Colonic mucosa (tissue), 4 donors: ENCODE data around the gene ZC4H2. TPM values are rescaled to one million over a fixed set of nuclear protein-coding genes. Genes with fewer than 3 reads are reported as not detected.
"Not testable (repeated sequence)": the region's sequence is repeated elsewhere in the genome, so short reads cannot be mapped to it uniquely, and the experiment has no call there.

ENCODE experiments used
- DNase-seq: peaks from one replicate; pipeline ENCODE4 v3.0.0-alpha.2; 2020
- H3K27ac ChIP-seq: fragments of 200-600 bp; one replicate; pipeline ENCODE4 v1.8.0; 2021
- H3K27me3 ChIP-seq: fragments of 200-600 bp; one replicate; pipeline ENCODE4 v1.8.0; 2021
- H3K36me3 ChIP-seq: fragments of 200-600 bp; one replicate; pipeline ENCODE4 v1.8.0; 2021
- H3K4me1 ChIP-seq: fragments of 200-600 bp; one replicate; pipeline ENCODE4 v1.8.0; 2021; ENCODE audit warnings: mild to moderate bottlenecking
- H3K4me3 ChIP-seq: fragments of 200-600 bp; one replicate; pipeline ENCODE4 v1.8.0; 2021
- H3K9ac ChIP-seq, 2 donors: one replicate each; pipeline ENCODE4 v1.7.0; 2013; ENCODE audit warnings: control low read depth in 2 of 2, low read depth in 2 of 2, low read length in 2 of 2
- H3K9me3 ChIP-seq: fragments of 200-600 bp; one replicate; pipeline ENCODE4 v1.8.0; 2021
- intact Hi-C: fragments of 100-400 bp; cut with DNase I; formaldehyde crosslinking; loops from one replicate; pipeline ENCODE4 v1.14.1; 2022
- total RNA-seq, 2 donors: library from RNA; stranded (reverse); fragmentation: NEBNext Ultra II Directional in 1 of 2; extraction: Animal tissue kit (Norgen Biotek cat#: 25700) in 1 of 2; gene quantifications; one replicate each; pipeline ENCODE4 v1.2.1, GENCODE V29; 2021
- TF ChIP-seq, protein P1 (sequence below): fragments of 200-600 bp; IDR thresholded peaks from one replicate; pipeline ENCODE4 v1.8.0; 2022; ENCODE audit warnings: antibody characterized with exemption, mild to moderate bottlenecking
- donor health status: healthy.
- donor health status: DM: no; HTN: no; CAD: no.
- donor health status: DM: no; HTN: no; CAD: no.

ZC4H2 gene
- 1 to 10 TPM; 5.9 to 9.5 TPM for total RNA-seq

- Histone ChIP-seq H3K9me3 (no peaks in the 10 kb centered on the region), H3K4me3 (peak within 1 kb of the TSS; percentile 47), H3K36me3 (no peaks in the 10 kb centered on the region), H3K27ac (no peak within 1 kb of the TSS), H3K4me1 (no peaks in the 10 kb centered on the region), H3K27me3 (no peaks in the 10 kb centered on the region), H3K9ac (peak within 1 kb of the TSS in 1 of 2 donors; percentile 70)
- intact Hi-C loops, result no loop called here
- TF ChIP-seq, protein P1, sequence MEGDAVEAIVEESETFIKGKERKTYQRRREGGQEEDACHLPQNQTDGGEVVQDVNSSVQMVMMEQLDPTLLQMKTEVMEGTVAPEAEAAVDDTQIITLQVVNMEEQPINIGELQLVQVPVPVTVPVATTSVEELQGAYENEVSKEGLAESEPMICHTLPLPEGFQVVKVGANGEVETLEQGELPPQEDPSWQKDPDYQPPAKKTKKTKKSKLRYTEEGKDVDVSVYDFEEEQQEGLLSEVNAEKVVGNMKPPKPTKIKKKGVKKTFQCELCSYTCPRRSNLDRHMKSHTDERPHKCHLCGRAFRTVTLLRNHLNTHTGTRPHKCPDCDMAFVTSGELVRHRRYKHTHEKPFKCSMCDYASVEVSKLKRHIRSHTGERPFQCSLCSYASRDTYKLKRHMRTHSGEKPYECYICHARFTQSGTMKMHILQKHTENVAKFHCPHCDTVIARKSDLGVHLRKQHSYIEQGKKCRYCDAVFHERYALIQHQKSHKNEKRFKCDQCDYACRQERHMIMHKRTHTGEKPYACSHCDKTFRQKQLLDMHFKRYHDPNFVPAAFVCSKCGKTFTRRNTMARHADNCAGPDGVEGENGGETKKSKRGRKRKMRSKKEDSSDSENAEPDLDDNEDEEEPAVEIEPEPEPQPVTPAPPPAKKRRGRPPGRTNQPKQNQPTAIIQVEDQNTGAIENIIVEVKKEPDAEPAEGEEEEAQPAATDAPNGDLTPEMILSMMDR, result no peak
- peak; percentile 75 for DNase-seq
Observed at GRCh38 chrX:64975989-64976672, at the start of gene ZC4H2. ZC4H2 (minus strand) TSS chrX:64976450; CDS start chrX:64976377, 73 bp downstream.

DNA sequence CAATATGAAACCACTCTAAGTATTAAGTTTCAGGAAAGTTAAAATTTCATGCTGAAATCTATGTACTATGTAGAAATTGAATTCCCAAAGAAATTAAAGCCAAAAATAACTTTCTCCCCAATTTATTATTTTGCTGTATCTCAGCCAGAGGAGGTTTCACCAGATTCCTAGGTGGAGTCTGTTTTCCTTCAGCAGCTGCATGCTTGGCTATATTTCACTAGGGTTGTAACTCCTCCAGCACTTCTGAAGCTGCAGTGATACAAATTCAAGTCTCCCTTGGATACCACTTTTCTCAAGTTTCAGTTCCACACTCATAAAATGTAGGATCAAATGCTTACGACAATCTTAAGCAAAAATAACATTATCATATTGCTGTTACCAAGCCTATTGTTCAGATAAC, 41.2 kb upstream of the ZC4H2 start:
- H3K9me3 ChIP-seq, result no peaks in the 10 kb centered on the region
- TF ChIP-seq, protein P1, result no peak
- H3K4me1 ChIP-seq, result no peaks in the 10 kb centered on the region
- H3K27ac ChIP-seq, result no peak overlapping the region
- DNase-seq, result no peak
- H3K36me3 ChIP-seq, result no peaks in the 10 kb centered on the region
- no peak overlapping the region for H3K9ac ChIP-seq
- H3K27me3 ChIP-seq, result no peaks in the 10 kb centered on the region
- H3K4me3 ChIP-seq, result no peak overlapping the region
- intact Hi-C loops, result no loop called here

GRCh38 chrX:65014230-65014629, 38.0 kb upstream of the ZC4H2 start:
- Histone ChIP-seq H3K4me3 (no peak overlapping the region), H3K36me3 (no peaks in the 10 kb centered on the region), H3K9me3 (no peaks in the 10 kb centered on the region), H3K9ac (no peak overlapping the region), H3K27me3 (no peaks in the 10 kb centered on the region), H3K4me1 (no peaks in the 10 kb centered on the region), H3K27ac (no peak overlapping the region)
- intact Hi-C loops, result no loop called here
- no peak for DNase-seq
- TF ChIP-seq, protein P1, result no peak

GRCh38 chrX:65009459-65009858, 33.2 kb upstream of the ZC4H2 start:
- no peak overlapping the region for H3K9ac ChIP-seq
- no peak for DNase-seq
- no peaks in the 10 kb centered on the region for H3K4me1 ChIP-seq

DNA sequence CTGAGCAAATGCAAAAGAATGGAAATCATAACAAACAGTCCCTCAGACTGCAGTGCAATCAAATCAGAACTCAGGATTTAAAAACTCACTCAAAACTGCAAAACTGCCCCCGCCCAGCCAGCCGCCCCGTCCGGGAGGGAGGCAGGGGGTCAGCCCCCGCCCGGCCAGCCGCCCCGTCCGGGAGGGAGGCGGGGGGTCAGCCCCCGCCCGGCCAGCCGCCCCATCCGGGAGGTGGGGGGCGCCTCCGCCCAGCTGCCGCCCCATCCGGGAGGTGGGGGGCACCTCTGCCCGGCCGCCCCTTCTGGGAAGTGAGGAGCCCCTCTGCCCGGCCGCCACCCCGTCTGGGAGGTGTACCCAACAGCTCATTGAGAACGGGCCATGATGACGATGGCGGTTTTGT, 26.0 kb upstream of the ZC4H2 start:
- H3K9ac ChIP-seq, H3K36me3 ChIP-seq, H3K27me3 ChIP-seq, H3K9me3 ChIP-seq, DNase-seq, H3K4me3 ChIP-seq, H3K4me1 ChIP-seq, intact Hi-C loops, H3K27ac ChIP-seq: not testable (repeated sequence)

More at GRCh38 chrX:65009459-65009858, 33.2 kb upstream of the ZC4H2 start:
- intact Hi-C loops, result no loop called here
- Histone ChIP-seq H3K27me3 (no peaks in the 10 kb centered on the region), H3K9me3 (no peaks in the 10 kb centered on the region), H3K27ac (no peak overlapping the region), H3K4me3 (no peak overlapping the region), H3K36me3 (no peaks in the 10 kb centered on the region)
- TF ChIP-seq, protein P1, result no peak

DNA sequence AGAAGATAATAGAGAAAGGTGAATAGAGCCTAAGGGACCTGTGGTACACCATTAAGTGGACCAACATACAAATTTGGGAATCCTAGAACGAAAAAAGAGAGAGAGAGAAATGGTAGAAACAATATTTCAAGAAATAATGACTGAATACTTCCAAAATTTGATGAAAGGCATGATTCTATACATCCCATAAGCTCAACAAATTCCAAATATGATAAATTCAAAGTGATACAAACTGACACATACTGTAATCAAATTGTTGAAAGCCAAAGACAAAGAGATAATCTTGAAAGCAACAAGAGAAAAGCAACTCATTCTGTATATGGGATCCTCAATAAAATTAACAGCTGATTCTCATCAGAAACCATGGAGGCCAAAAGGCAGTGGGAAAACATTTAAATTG, 20.6 kb upstream of the ZC4H2 start:
- no peaks in the 10 kb centered on the region for H3K36me3 ChIP-seq
- no peak overlapping the region for H3K27ac ChIP-seq
- H3K9me3 ChIP-seq, result no peaks in the 10 kb centered on the region
- no peak overlapping the region for H3K4me3 ChIP-seq
- no peak overlapping the region for H3K9ac ChIP-seq
- TF ChIP-seq, protein P1, result no peak
- DNase-seq, result no peak
- intact Hi-C loops, result no loop called here
- no peaks in the 10 kb centered on the region for H3K4me1 ChIP-seq
- no peaks in the 10 kb centered on the region for H3K27me3 ChIP-seq
